Heart left ventricle (tissue), 13 donors: ENCODE measurements around the gene TFPI2.
"Not testable (repeated sequence)": the region's sequence is repeated elsewhere in the genome, so short reads cannot be mapped to it uniquely, and the experiment has no call there.

Experiments
- CTCF ChIP-seq, 12 donors: fragments of 200-600 bp; sonication (generic) in 4 of 12; IDR thresholded peaks; one replicate each; pipeline versions ENCODE4 v1.5.0 to v1.8.0; 2018 to 2022; ENCODE audit warnings: antibody characterized with exemption in 12 of 12, mild to moderate bottlenecking in 5 of 12
- POLR2A ChIP-seq, 2 donors: fragments of 450-650 bp; IDR thresholded peaks; one replicate each; pipeline ENCODE4 v1.6.1; 2017; ENCODE audit warnings: antibody characterized with exemption in 2 of 2, mild to moderate bottlenecking in 2 of 2, moderate library complexity in 2 of 2
- donor health status: ischemic (EF 13 %, LVEDD 7.1; RV severe dilation, severe dysfunction).
- donor health status: DM: no; HTN: yes; CAD: no.
- donor health status: DM: no; HTN: no; CAD: no.
- donor health status: ischemic (EF 25% LVEDD 6.9; RV normal size, moderate dysfunction).
- donor health status: ischemic (EF 25% LVEDD 5.7; RV mildly dilated, moderate dysfunction).
- donor health status: ischemic (EF 35%, LVEDD 5.7; RV mildly dilated, moderate dysfunction).
- donor health status: nonischemic (EF 11% LVEDD 7.7; RV severe dilation, severe dysfunction).
- donor health status: DM: yes; HTN: yes; CAD: no.
- donor health status: PGD.
- donor health status: ischemic (EF 29% LVEDD 5.4; RV normal size, mild dysfunction).
- donor health status: nonischemic (EF 23%, LVEDD 6.1; RV moderate dilation, normal function).

GRCh38 chr7:93911661-93912060, 21.1 kb upstream of the TFPI2 start:
- TF ChIP-seq CTCF, POLR2A (IDR thresholded peaks at IDR 0.05): not testable (repeated sequence)
